SKM-1 treated with dmso at 0.1 percent for 144 hours (cell line): Measurements from ENCODE around the gene GPX3.
A peak's percentile ranks its signal among the peaks of the same experiment; 100 is the strongest.

Experiments
- DNase-seq: peaks from one replicate; lab custom pipeline; 2025; ENCODE audit not compliant: unreplicated experiment; lab: John Stamatoyannopoulos, UW

Gene GPX3

DNA sequence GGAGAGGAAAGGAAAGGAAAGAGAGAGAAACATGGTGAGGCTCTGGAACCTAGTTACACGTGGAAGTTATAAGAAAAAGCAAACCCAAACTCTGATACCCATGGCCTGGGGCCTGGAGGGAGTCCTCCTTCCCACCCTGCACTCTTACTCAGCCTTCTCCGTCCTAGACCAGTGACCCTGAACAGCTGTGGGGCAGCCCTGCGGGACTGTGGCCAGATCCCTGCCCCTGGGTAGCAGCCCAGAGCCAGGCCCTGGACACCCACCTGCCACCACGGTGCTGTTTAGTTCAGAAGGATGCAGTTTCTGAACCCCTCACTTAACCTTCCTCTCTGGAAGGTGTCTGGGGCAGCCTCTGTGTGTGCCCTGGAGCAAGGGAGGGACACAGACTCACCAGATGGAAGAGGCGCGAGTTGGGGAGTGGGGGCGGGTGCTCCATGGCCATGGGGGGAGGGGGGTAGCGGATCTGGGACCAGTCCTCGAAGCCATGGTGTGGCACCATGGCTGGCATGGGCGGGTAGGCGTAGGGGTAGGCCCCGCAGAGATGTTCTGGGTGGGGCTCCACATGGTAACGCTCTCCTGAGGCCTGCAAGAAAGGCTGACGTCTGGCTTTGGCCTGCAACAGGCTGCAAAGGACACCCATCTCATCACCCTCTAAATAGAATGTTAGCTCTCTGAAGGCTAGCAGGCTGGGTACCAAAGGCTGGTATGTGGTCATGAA is 13.0 kb downstream of the GPX3 start:
- DNase-seq, result no peak

- DNase-seq, result no peak
Observed at GRCh38 chr5:151034422-151035379, 14.3 kb downstream of the GPX3 start.

DNA sequence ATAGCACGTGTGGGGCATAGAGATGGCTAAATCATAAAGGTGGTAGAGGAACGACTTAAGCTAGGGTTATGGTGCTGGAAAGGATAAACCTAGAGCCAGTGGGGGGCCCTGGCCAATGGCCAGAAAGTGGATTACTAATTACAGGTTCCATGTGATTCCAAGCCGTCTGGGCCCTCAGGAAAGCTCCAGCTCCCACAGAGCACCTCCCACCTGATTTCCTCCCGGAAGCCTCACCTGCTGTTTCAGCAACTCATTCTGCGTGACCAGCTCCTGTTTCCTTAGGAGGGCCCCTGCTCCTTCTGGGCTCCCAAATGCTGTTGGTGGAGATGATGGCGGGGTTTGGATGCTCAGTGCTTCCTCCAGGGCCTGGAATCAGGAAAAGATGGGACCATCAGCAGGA is 16.2 kb downstream of the GPX3 start:
- no peak for DNase-seq

- no peak for DNase-seq
Observed at GRCh38 chr5:151037561-151038411, 17.4 kb downstream of the GPX3 start.

DNA sequence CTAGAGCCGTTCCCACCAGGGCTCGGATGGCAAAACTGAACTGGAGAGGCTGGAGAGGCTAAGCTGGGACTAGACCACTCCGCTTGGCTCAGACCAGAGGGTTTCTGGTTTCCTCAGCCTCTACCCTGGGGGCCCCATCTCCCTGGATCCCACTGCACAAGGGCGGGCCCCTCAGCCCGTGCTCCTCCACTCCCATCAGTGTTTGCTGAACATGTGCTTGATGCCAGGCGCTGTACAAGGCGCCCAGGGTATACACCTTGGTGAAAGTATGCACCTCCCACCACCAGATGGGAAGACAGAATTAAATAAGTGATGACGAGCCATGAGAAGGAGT is 18.0 kb downstream of the GPX3 start:
- DNase-seq, result no peak

DNA sequence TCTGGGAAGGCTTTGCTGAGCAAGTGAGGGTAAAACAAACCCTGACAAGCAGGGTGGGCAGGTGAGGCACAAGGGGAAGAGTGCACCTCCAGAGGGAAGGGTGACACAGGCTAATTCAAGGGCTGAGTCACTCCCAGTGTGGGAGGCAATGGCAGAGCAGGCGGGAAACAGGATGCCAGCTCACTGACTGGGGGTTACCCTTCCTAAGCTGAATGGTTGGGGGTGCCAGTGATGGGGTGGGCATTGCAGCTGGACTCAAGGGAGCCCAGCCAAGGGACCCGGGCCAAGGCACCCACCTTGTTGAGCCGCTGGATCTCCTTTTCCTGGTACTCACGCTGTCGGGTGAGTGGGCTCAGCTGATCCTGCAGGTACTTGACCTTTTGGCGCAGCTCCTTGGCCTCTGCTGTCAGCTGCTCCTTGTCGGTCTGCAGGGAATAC is 18.4 kb downstream of the GPX3 start:
- no peak for DNase-seq

DNA sequence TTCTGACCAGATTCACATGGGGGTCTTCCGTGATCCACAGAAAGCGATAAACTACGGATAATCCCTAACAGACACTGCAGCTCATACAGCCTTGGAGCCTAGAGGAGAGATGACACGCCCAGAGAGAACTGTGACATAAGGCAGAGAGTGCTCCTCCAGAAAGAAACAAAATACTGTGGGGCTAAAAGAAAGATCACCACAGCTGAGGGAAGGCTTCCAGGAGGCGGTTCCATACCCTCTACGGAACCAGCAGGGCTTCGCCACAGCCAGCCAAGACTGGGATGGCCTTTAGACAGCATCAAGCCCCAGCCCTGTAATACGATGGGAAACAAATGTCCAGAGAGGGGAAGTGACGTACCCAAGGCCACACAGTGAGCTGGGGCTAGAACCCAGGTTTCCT is 19.3 kb downstream of the GPX3 start:
- no peak for DNase-seq

GRCh38 chr5:151040211-151040747 is 19.9 kb downstream of the GPX3 start:
- no peak for DNase-seq

GRCh38 chr5:151041577-151042268 is 21.3 kb downstream of the GPX3 start:
- no peak for DNase-seq

- DNase-seq, result no peak
Observed at GRCh38 chr5:151042453-151043093, 22.2 kb downstream of the GPX3 start.

DNA sequence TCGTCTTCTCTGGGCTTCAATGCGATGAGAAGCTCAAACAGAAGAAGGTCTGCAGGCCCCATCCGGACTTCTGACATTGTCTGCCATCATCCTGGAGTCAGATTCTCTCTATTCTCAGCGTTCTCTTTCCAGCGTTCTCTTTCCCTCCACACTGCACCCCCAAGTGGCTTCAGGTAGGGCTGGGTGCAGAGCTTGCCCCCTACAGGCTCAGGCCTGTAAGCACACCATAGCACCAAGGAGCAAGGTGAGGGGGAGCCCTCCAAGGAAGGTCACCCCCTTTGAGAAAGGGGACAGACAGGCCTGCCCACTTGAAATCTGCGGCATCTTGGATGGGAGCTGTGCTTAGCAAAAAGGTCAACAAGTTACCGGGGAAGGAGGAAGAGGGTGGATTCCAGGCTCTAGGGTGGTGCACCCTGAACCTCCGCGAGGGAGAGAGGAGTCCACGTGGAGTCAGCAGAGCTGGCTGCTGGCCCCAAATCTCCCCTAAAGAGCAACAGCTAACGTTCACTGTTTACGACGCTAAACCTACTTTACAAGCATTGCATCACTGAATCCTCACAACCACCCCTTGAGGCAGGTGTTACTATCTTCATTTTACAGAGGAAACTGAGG is 27.5 kb downstream of the GPX3 start:
- no peak for DNase-seq

DNA sequence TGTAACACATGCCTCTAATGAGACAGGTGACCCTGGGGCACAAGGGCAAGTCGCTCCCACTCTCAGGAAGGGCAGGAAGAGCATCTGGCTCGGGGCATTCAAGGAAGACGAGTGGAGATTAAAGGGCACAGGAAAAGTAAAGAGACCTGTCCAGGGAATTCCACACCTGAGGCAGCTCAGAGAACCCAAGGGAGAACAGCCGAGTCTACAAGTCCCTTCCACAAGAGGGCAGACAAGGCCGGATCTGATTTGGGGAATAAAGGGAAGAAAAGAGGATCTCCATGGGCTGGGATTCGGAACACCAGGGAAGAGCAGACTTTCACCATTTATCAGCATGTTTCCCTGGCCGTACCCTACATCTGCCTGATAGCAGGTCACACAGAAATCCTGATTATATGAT is 28.1 kb downstream of the GPX3 start:
- no peak for DNase-seq

GRCh38 chr5:151051066-151051930 is 30.9 kb downstream of the GPX3 start:
- peak; percentile 91 for DNase-seq

GRCh38 chr5:151051931-151052608 is 31.7 kb downstream of the GPX3 start:
- no peak for DNase-seq

DNA sequence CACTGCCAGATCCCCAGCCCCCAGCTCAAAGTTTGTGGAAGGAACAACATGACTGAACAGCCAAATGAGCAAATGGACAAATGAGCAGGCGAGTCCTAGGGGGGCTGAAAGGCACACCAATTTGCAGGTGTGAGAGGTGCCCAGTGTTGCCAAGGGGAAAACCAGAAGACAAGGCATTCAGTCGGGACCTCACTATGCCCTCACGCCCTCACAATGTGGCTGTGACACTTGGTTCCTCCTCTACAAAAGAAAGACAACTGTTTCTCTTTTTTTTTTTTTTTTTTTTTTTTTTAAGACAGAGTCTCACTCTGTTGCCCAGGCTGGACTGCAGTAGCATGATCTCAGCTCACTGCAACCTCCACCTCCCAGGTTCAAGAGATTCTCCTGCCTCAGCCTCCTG is 32.4 kb downstream of the GPX3 start:
- peak; percentile 4 for DNase-seq

DNA sequence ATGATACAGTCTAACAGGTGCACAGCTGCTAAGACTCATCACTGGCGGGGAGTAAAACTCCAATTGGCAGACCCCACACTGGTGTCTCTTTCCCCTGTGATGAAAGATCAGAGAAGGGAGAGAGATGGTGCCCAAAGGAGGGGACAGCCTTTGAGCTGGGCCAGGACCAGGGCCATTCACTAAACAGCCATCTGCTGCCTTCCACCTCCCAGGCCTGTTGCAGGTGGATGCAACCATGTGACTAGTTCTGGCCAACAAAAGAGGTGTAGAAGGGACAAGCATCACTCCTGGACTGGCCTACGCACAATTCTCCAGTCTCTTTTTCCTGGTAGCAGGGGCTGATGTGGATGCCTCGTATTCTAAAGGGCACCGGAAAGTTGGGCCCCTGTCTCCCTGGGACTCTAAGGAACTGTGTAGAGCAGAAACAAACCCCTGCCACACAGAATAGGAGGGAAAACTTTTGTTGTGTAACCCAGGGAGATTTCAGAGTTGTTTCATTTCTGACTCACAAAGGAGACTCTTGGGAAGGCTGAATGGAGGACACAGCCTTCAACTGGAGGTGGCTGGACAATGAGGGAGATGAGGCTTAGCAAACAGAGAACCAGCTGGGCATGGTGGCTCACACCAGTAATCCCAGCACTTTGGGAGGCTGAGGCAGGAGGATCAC is 33.5 kb downstream of the GPX3 start:
- DNase-seq, result no peak

GRCh38 chr5:151054709-151055108 is 34.3 kb downstream of the GPX3 start:
- no peak for DNase-seq

DNA sequence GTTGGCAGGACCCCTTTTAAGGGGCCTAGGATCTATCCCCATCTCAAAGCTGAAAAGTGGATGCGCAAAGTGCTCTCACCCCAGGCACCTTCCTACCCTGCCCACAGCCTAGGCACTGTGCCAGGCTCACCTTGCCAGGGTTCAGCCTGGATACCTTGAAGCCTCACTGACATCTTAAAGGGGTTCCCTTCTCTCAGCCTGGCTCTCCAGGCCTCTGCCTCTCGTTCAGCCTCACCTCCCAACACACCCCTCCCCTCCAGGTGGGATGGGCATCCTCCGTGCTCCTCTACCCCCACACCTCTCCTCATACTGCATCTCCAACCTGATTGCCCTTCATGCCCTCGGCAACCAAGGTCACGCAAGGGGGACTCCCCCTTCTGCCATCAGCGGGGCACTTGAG is 34.9 kb downstream of the GPX3 start:
- no peak for DNase-seq
